H9 (cell line): ENCODE results near the gene RCOR2. TPM values are rescaled to one million over a fixed set of nuclear protein-coding genes. Genes with fewer than 3 reads are reported as not detected.
A peak's percentile ranks its signal among the peaks of the same experiment; 100 is the strongest.

Source experiments
- DNase-seq: peaks from one replicate; pipeline ENCODE4 v3.0.0-alpha.2; 2017
- H2AFZ ChIP-seq: one replicate; pipeline ENCODE4 v1.6.1; 2013; ENCODE audit warnings: mild to moderate bottlenecking, low read length, control low read depth, moderate library complexity
- H2AK5ac ChIP-seq: 2 replicates; pipeline ENCODE4 v1.6.1; 2013; ENCODE audit warnings: low read length, control low read depth, mixed read lengths; ENCODE audit not compliant: insufficient read length
- H2BK120ac ChIP-seq: one replicate; pipeline ENCODE4 v1.6.1; 2013; ENCODE audit warnings: low read depth, mild to moderate bottlenecking, low read length, control low read depth, inconsistent platforms; ENCODE audit not compliant: poor library complexity, severe bottlenecking
- H2BK12ac ChIP-seq: 2 replicates; pipeline ENCODE4 v1.6.1; 2013; ENCODE audit warnings: low read length, control low read depth, mixed read lengths, low read depth; ENCODE audit not compliant: insufficient read length
- H2BK15ac ChIP-seq: 2 replicates; pipeline ENCODE4 v1.6.1; 2013; ENCODE audit warnings: low read depth, low read length, control low read depth
- H2BK20ac ChIP-seq: one replicate; pipeline ENCODE4 v1.6.1; 2013; ENCODE audit warnings: low read depth, mild to moderate bottlenecking, low read length, control low read depth, inconsistent platforms; ENCODE audit not compliant: poor library complexity, severe bottlenecking
- H2BK5ac ChIP-seq: 2 replicates; pipeline ENCODE4 v1.6.1; 2013; ENCODE audit warnings: low read length, control low read depth, mixed read lengths; ENCODE audit not compliant: insufficient read length
- H3K14ac ChIP-seq: 2 replicates; pipeline ENCODE4 v1.6.1; 2013; ENCODE audit warnings: low read length, control low read depth; ENCODE audit not compliant: insufficient read depth
- H3K18ac ChIP-seq: 2 replicates; pipeline ENCODE4 v1.6.1; 2013; ENCODE audit warnings: low read depth, mild to moderate bottlenecking, mixed read lengths, low read length, control low read depth; ENCODE audit not compliant: insufficient read length
- H3K23ac ChIP-seq: 2 replicates; pipeline ENCODE4 v1.6.1; 2013; ENCODE audit warnings: low read length, control low read depth, mixed read lengths, low read depth; ENCODE audit not compliant: insufficient read length
- H3K23me2 ChIP-seq: 2 replicates; pipeline ENCODE4 v1.6.1; 2013; ENCODE audit warnings: low read depth, mild to moderate bottlenecking, mixed read lengths, low read length, control low read depth; ENCODE audit not compliant: insufficient read length, poor library complexity, severe bottlenecking
- H3K27ac ChIP-seq: 2 replicates; pipeline ENCODE4 v1.5.1; 2013; ENCODE audit warnings: low read length, control low read depth, mixed read lengths, low read depth; ENCODE audit not compliant: insufficient read length
- H3K27me3 ChIP-seq: 2 replicates; pipeline ENCODE4 v1.6.1; 2013; ENCODE audit warnings: low read length, control low read depth, inconsistent platforms; ENCODE audit not compliant: insufficient read depth
- H3K4ac ChIP-seq: 2 replicates; pipeline ENCODE4 v1.6.1; 2013; ENCODE audit warnings: low read depth, mild to moderate bottlenecking, control low read depth, inconsistent platforms, low read length, moderate library complexity
- H3K4me1 ChIP-seq: 2 replicates; pipeline ENCODE4 v1.6.1; 2013; ENCODE audit warnings: low read length, control low read depth, inconsistent platforms; ENCODE audit not compliant: insufficient read depth
- H3K4me2 ChIP-seq: 2 replicates; pipeline ENCODE4 v1.6.1; 2013; ENCODE audit warnings: low read length, control low read depth, mixed read lengths; ENCODE audit not compliant: insufficient read length, insufficient read depth
- H3K56ac ChIP-seq: 2 replicates; pipeline ENCODE4 v1.6.1; 2013; ENCODE audit warnings: low read depth, mild to moderate bottlenecking, mixed read lengths, low read length, control low read depth; ENCODE audit not compliant: insufficient read length
- H3K79me1 ChIP-seq: 2 replicates; pipeline ENCODE4 v1.6.1; 2013; ENCODE audit warnings: low read depth, mild to moderate bottlenecking, moderate library complexity, low read length, control low read depth, inconsistent platforms; ENCODE audit not compliant: insufficient read depth, poor library complexity, severe bottlenecking
- H3K79me2 ChIP-seq: 2 replicates; pipeline ENCODE4 v1.6.1; 2013; ENCODE audit warnings: low read length, control low read depth, inconsistent platforms; ENCODE audit not compliant: insufficient read depth
- H3K9ac ChIP-seq: 2 replicates; pipeline ENCODE4 v1.6.1; 2013; ENCODE audit warnings: low read length, control low read depth, mixed read lengths; ENCODE audit not compliant: insufficient read length; ENCODE audit errors: extremely low read depth
- H3K9me3 ChIP-seq: one replicate; pipeline ENCODE4 v1.6.1; 2013; ENCODE audit warnings: low read depth, low read length, inconsistent platforms; ENCODE audit not compliant: control insufficient read depth
- H3T11ph ChIP-seq: one replicate; pipeline ENCODE4 v1.6.1; 2013; ENCODE audit warnings: mild to moderate bottlenecking, low read length, control low read depth, inconsistent platforms
- H4K20me1 ChIP-seq: one replicate; pipeline ENCODE4 v1.6.1; 2013; ENCODE audit not compliant: control insufficient read depth, insufficient read length, insufficient read depth
- H4K5ac ChIP-seq: 2 replicates; pipeline ENCODE4 v1.6.1; 2013; ENCODE audit warnings: low read depth, mild to moderate bottlenecking, mixed read lengths, low read length, control low read depth; ENCODE audit not compliant: insufficient read length
- H4K8ac ChIP-seq: replicated peaks from 2 replicates; pipeline ENCODE4 v1.6.1; 2013; ENCODE audit warnings: low read length, control low read depth, mixed read lengths, low read depth; ENCODE audit not compliant: insufficient read length
- H4K91ac ChIP-seq: 2 replicates; pipeline ENCODE4 v1.6.1; 2013; ENCODE audit warnings: low read depth, mild to moderate bottlenecking, moderate library complexity, mixed read lengths, low read length, control low read depth; ENCODE audit not compliant: insufficient read length
- H3K27ac Mint-ChIP-seq, 3 experiments: 2 replicates in 2 of 3; 3 replicates in 1 of 3; pipeline ENCODE4 v1.8.0; 2020 to 2021; ENCODE audit warnings: mixed read lengths in 3 of 3, mild to moderate bottlenecking in 1 of 3, moderate library complexity in 1 of 3
- H3K27me3 Mint-ChIP-seq: 2 replicates; pipeline ENCODE4 v1.8.0; 2021; ENCODE audit warnings: low read depth, mild to moderate bottlenecking, moderate library complexity, mixed read lengths
- H3K36me3 Mint-ChIP-seq, 3 experiments: 2 replicates in 2 of 3; 3 replicates in 1 of 3; pipeline ENCODE4 v1.8.0; 2020 to 2021; ENCODE audit warnings: low read depth in 3 of 3, mixed read lengths in 3 of 3; ENCODE audit not compliant: insufficient read depth in 1 of 3
- H3K4me1 Mint-ChIP-seq, 2 experiments: 2 replicates each; pipeline ENCODE4 v1.8.0; 2020; ENCODE audit warnings: mixed read lengths in 2 of 2
- H3K4me3 Mint-ChIP-seq, 2 experiments: 2 replicates in 1 of 2; 3 replicates in 1 of 2; pipeline ENCODE4 v1.8.0; 2020 to 2021; ENCODE audit warnings: mild to moderate bottlenecking in 2 of 2, mixed read lengths in 2 of 2, moderate library complexity in 1 of 2
- H3K9me3 Mint-ChIP-seq, 2 experiments: 2 replicates in 1 of 2; 3 replicates in 1 of 2; pipeline ENCODE4 v1.8.0; 2020; ENCODE audit warnings: mild to moderate bottlenecking in 2 of 2, mixed read lengths in 2 of 2, moderate library complexity in 1 of 2
- WGBS: extraction: QIAGEN DNeasy Blood & Tissue Kit; methylation state at CpG from one replicate; pipeline ENCODE4 v1.1.7; 2013; ENCODE audit warnings: missing lambda C conversion rate, low lambda C conversion rate, mixed read lengths; ENCODE audit not compliant: insufficient read length; ENCODE audit errors: extremely low coverage; 5-methylcytosine and 5-hydroxymethylcytosine counted together
- total RNA-seq: library from RNA; stranded (reverse); gene quantifications from 2 replicates; pipeline ENCODE4 v1.2.1, GENCODE V29; 2021
- TF ChIP-seq, protein P1 (sequence below): fragments of 200-600 bp; sonication (generic); conservative IDR thresholded peaks from 3 replicates; pipeline ENCODE4 v1.8.0; 2021; ENCODE audit warnings: antibody characterized with exemption, mild to moderate bottlenecking

Gene RCOR2
- total RNA-seq, 1 experiment from 2014 or later: 118 TPM

DNA sequence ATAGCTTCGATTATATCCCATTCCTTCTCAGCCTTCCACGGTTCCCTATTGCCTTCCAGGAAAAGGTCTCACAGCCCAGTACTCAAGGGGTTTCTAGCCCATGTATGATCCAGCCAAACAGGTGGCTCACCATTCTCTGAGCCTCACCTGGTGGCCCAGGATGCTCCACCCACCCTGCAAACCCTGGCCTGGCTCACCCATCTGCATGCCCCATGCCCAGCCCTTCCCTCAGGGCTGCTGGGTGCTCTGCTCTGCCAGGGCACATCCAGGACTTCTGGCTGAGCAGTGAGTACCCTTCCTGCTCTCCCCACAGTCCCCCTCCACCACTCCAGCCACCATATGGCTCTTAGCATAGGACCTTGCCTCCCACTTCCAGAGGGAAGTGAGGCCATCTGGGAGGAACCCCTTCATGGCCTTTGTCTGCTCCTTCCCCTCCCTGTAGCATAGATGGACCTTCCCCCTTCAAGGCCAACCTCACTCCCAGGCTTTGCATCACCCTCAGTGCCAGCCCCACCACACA, 5.8 kb upstream of the RCOR2 start:
- Mint-ChIP-seq H3K4me3 (no peak overlapping the region), H3K36me3 (peaks cover 0 to 8% (median 4%) of the 10 kb centered on the region in 3 experiments; a peak in 5 of 7 replicates), H3K4me1 (peaks cover 17 to 21% of the 10 kb centered on the region in 2 experiments), H3K9me3 (peaks cover 5% of the 10 kb centered on the region in 2 experiments; a peak in 4 of 5 replicates), H3K27me3 (peaks cover 47% of the 10 kb centered on the region), H3K27ac (peak overlapping the region in 1 of 3 experiments; percentile 16; a peak in 1 of 7 replicates)
- peaks cover 3% of the 10 kb centered on the region for H3K4me1 ChIP-seq
- no peak overlapping the region for H2BK20ac ChIP-seq
- H3K9me3 ChIP-seq: no peaks in the 10 kb centered on the region
- H3K14ac ChIP-seq: no peak overlapping the region
- no peak overlapping the region for H2BK15ac ChIP-seq
- H2BK5ac ChIP-seq: no peak overlapping the region
- H3K18ac ChIP-seq: no peak overlapping the region
- H4K8ac ChIP-seq: no peak overlapping the region
- no CpG with 5 or more reads among the region's 2 CpGs for WGBS
- no peak overlapping the region for H3K56ac ChIP-seq
- H3T11ph ChIP-seq: no peak overlapping the region
- peaks cover 17% of the 10 kb centered on the region for H3K23me2 ChIP-seq
- DNase-seq: no peak
- no peaks in the 10 kb centered on the region for H3K27me3 ChIP-seq
- no peaks in the 10 kb centered on the region for H3K79me1 ChIP-seq
- H2BK120ac ChIP-seq: no peak overlapping the region
- H3K4ac ChIP-seq: no peak overlapping the region
- no peak overlapping the region for H3K23ac ChIP-seq
- no peaks in the 10 kb centered on the region for H4K20me1 ChIP-seq
- H3K9ac ChIP-seq: no peak overlapping the region
- no peaks in the 10 kb centered on the region for H3K79me2 ChIP-seq
- H3K4me2 ChIP-seq: no peak overlapping the region
- H2AFZ ChIP-seq: no peak overlapping the region
- H3K27ac ChIP-seq: no peak overlapping the region
- H4K5ac ChIP-seq: no peak overlapping the region
- TF ChIP-seq, protein P1, sequence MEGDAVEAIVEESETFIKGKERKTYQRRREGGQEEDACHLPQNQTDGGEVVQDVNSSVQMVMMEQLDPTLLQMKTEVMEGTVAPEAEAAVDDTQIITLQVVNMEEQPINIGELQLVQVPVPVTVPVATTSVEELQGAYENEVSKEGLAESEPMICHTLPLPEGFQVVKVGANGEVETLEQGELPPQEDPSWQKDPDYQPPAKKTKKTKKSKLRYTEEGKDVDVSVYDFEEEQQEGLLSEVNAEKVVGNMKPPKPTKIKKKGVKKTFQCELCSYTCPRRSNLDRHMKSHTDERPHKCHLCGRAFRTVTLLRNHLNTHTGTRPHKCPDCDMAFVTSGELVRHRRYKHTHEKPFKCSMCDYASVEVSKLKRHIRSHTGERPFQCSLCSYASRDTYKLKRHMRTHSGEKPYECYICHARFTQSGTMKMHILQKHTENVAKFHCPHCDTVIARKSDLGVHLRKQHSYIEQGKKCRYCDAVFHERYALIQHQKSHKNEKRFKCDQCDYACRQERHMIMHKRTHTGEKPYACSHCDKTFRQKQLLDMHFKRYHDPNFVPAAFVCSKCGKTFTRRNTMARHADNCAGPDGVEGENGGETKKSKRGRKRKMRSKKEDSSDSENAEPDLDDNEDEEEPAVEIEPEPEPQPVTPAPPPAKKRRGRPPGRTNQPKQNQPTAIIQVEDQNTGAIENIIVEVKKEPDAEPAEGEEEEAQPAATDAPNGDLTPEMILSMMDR: no peak
- H2BK12ac ChIP-seq: no peak overlapping the region
- no peak overlapping the region for H2AK5ac ChIP-seq
- no peak overlapping the region for H4K91ac ChIP-seq
